Astrocyte (in vitro differentiated cells and primary cell): ENCODE results near the gene FAM131B. TPM values are rescaled to one million over a fixed set of nuclear protein-coding genes. Genes with fewer than 3 reads are reported as not detected.

Experiments used
- DNase-seq: peaks from one replicate; pipeline ENCODE4 v3.0.0-alpha.2; 2010; ENCODE audit warnings: low read depth
- FAIRE-seq: peaks from 2 replicates; lab custom pipeline; 2011; peaks lifted over from hg19 to GRCh38; lab: Jason Lieb, UNC
- H2AFZ ChIP-seq: 2 replicates; pipeline ENCODE4 v1.6.0; 2012; ENCODE audit warnings: low read depth, low read length, inconsistent platforms
- H3K27ac ChIP-seq: 2 replicates; pipeline ENCODE4 v1.5.1; 2011; ENCODE audit warnings: low read depth, low read length, inconsistent platforms
- H3K27me3 ChIP-seq: 2 replicates; pipeline ENCODE4 v1.6.0; 2011; ENCODE audit warnings: low read length, inconsistent platforms; ENCODE audit not compliant: insufficient read depth
- H3K36me3 ChIP-seq: 2 replicates; pipeline ENCODE4 v1.5.1; 2011; ENCODE audit warnings: low read length, inconsistent platforms; ENCODE audit not compliant: insufficient read depth
- H3K4me1 ChIP-seq: 2 replicates; pipeline ENCODE4 v1.5.1; 2011; ENCODE audit warnings: low read length, inconsistent platforms; ENCODE audit not compliant: insufficient read depth
- H3K4me2 ChIP-seq: 2 replicates; pipeline ENCODE4 v1.6.0; 2012; ENCODE audit warnings: low read length, inconsistent platforms
- H3K4me3 ChIP-seq: 2 replicates; pipeline ENCODE4 v1.5.1; 2011; ENCODE audit warnings: low read depth, mild to moderate bottlenecking, low read length, inconsistent platforms; ENCODE audit not compliant: insufficient read depth
- H3K79me2 ChIP-seq: 2 replicates; pipeline ENCODE4 v1.6.0; 2012; ENCODE audit warnings: mild to moderate bottlenecking, low read length, inconsistent platforms; ENCODE audit not compliant: insufficient read depth
- H3K9ac ChIP-seq: 2 replicates; pipeline ENCODE4 v1.6.0; 2012; ENCODE audit warnings: mild to moderate bottlenecking, low read length, inconsistent platforms
- H3K9me3 ChIP-seq: 2 replicates; pipeline ENCODE4 v1.5.1; 2012; ENCODE audit warnings: low read depth, mild to moderate bottlenecking, low read length, inconsistent platforms; ENCODE audit not compliant: insufficient read depth
- H4K20me1 ChIP-seq: 2 replicates; pipeline ENCODE4 v1.6.0; 2012; ENCODE audit warnings: low read length, inconsistent platforms; ENCODE audit not compliant: insufficient read depth
- H3K27ac Mint-ChIP-seq: one replicate; pipeline ENCODE4 v1.8.0; 2021; ENCODE audit warnings: mild to moderate bottlenecking, mixed read lengths; ENCODE audit not compliant: unreplicated experiment
- H3K27me3 Mint-ChIP-seq: one replicate; pipeline ENCODE4 v1.8.0; 2021; ENCODE audit warnings: low read depth, mixed read lengths; ENCODE audit not compliant: unreplicated experiment
- H3K36me3 Mint-ChIP-seq: one replicate; pipeline ENCODE4 v1.8.0; 2021; ENCODE audit warnings: low read depth, mixed read lengths; ENCODE audit not compliant: unreplicated experiment
- H3K4me1 Mint-ChIP-seq: one replicate; pipeline ENCODE4 v1.8.0; 2021; ENCODE audit warnings: low read depth, mixed read lengths; ENCODE audit not compliant: unreplicated experiment
- H3K4me3 Mint-ChIP-seq: one replicate; pipeline ENCODE4 v1.8.0; 2021; ENCODE audit warnings: mild to moderate bottlenecking, moderate library complexity, mixed read lengths; ENCODE audit not compliant: unreplicated experiment
- H3K9me3 Mint-ChIP-seq: one replicate; pipeline ENCODE4 v1.8.0; 2021; ENCODE audit warnings: mild to moderate bottlenecking, mixed read lengths; ENCODE audit not compliant: unreplicated experiment
- CTCF ChIP-seq: IDR thresholded peaks from 2 replicates; pipeline ENCODE4 v1.5.1; 2011; ENCODE audit warnings: low read depth, mild to moderate bottlenecking, inconsistent platforms, low read length, moderate library complexity; ENCODE audit not compliant: insufficient read depth
- EZH2 ChIP-seq: IDR thresholded peaks from 2 replicates; pipeline ENCODE4 v1.6.1; 2012; ENCODE audit warnings: mild to moderate bottlenecking, low read length, inconsistent platforms; ENCODE audit not compliant: insufficient read depth
- total RNA-seq: library from RNA; stranded (reverse); gene quantifications from 2 replicates; pipeline ENCODE4 v1.2.1, GENCODE V29; 2021

Gene FAM131B
- total RNA-seq, 1 donor from 2014 or later, result 7.6 TPM

- peaks cover 4% of the 10 kb centered on the region for H3K4me1 Mint-ChIP-seq
- Histone ChIP-seq H3K9me3 (no peaks in the 10 kb centered on the region), H3K9ac (no peak overlapping the region), H3K27ac (no peak overlapping the region), H3K27me3 (no peaks in the 10 kb centered on the region), H2AFZ (no peak overlapping the region), H3K4me2 (no peak overlapping the region), H3K79me2 (no peaks in the 10 kb centered on the region), H3K4me3 (no peak overlapping the region), H3K4me1 (peaks cover 4% of the 10 kb centered on the region), H4K20me1 (no peaks in the 10 kb centered on the region), H3K36me3 (no peaks in the 10 kb centered on the region)
- no peak overlapping the region for H3K27ac Mint-ChIP-seq
- no peak for TF ChIP-seq CTCF
- no peak for TF ChIP-seq EZH2
- no peak for FAIRE-seq
- no peak for DNase-seq
- H3K27me3 Mint-ChIP-seq, result peaks cover 4% of the 10 kb centered on the region
- H3K36me3 Mint-ChIP-seq, result no peaks in the 10 kb centered on the region
- H3K9me3 Mint-ChIP-seq, result no peaks in the 10 kb centered on the region
- no peak overlapping the region for H3K4me3 Mint-ChIP-seq
Observed at GRCh38 chr7:143327903-143328302, 34.6 kb downstream of the FAM131B start.

DNA sequence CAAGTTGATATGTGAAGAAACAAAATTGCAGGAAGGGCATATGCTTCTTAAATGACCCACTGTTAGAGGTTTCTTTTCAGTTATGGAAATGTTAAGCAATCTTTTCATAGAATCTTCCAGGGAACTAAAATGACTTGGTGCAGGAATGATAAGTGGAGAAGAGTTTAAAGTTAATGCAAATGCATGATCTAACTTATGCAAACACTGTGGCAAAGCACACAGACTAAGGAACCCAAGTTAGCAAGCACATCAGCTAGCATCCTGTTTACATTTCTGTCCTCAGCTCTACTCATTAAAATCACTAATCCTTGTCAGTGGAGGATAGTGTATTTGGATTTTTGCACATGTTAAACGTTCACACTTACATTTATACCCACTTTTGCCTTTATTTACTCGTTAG, 37.3 kb downstream of the FAM131B start:
- Histone ChIP-seq H3K9me3 (no peaks in the 10 kb centered on the region), H3K4me3 (no peak overlapping the region), H3K36me3 (no peaks in the 10 kb centered on the region), H2AFZ (no peak overlapping the region), H3K4me1 (no peaks in the 10 kb centered on the region), H3K27me3 (no peaks in the 10 kb centered on the region), H3K4me2 (no peak overlapping the region), H4K20me1 (no peaks in the 10 kb centered on the region), H3K27ac (no peak overlapping the region), H3K79me2 (no peaks in the 10 kb centered on the region), H3K9ac (no peak overlapping the region)
- DNase-seq (no peak), FAIRE-seq (no peak)
- TF ChIP-seq EZH2 (no peak), CTCF (no peak)
- no peaks in the 10 kb centered on the region for H3K4me1 Mint-ChIP-seq
- H3K9me3 Mint-ChIP-seq, result no peaks in the 10 kb centered on the region
- H3K4me3 Mint-ChIP-seq, result no peak overlapping the region
- peaks cover 11% of the 10 kb centered on the region for H3K27me3 Mint-ChIP-seq
- H3K27ac Mint-ChIP-seq, result no peak overlapping the region
- no peaks in the 10 kb centered on the region for H3K36me3 Mint-ChIP-seq

GRCh38 chr7:143323653-143324052, 38.9 kb downstream of the FAM131B start:
- no peaks in the 10 kb centered on the region for H3K4me1 Mint-ChIP-seq
- Histone ChIP-seq H3K4me1 (no peaks in the 10 kb centered on the region), H3K9ac (no peak overlapping the region), H3K79me2 (no peaks in the 10 kb centered on the region), H3K27ac (no peak overlapping the region), H3K36me3 (no peaks in the 10 kb centered on the region), H3K9me3 (no peaks in the 10 kb centered on the region), H3K4me2 (no peak overlapping the region), H3K4me3 (no peak overlapping the region), H2AFZ (no peak overlapping the region), H3K27me3 (no peaks in the 10 kb centered on the region), H4K20me1 (no peaks in the 10 kb centered on the region)
- H3K4me3 Mint-ChIP-seq, result no peak overlapping the region
- peaks cover 23% of the 10 kb centered on the region for H3K27me3 Mint-ChIP-seq
- H3K36me3 Mint-ChIP-seq, result no peaks in the 10 kb centered on the region
- no peak overlapping the region for H3K27ac Mint-ChIP-seq
- no peaks in the 10 kb centered on the region for H3K9me3 Mint-ChIP-seq
- no peak for TF ChIP-seq EZH2
- TF ChIP-seq CTCF, result no peak
- no peak for FAIRE-seq
- DNase-seq, result no peak
